Measurements from ENCODE around the gene SMIM28. TPM values are rescaled to one million over a fixed set of nuclear protein-coding genes. Genes with fewer than 3 reads are reported as not detected.

Gene SMIM28
- total RNA-seq, 1 experiment from 2014 or later, result not detected

DNA sequence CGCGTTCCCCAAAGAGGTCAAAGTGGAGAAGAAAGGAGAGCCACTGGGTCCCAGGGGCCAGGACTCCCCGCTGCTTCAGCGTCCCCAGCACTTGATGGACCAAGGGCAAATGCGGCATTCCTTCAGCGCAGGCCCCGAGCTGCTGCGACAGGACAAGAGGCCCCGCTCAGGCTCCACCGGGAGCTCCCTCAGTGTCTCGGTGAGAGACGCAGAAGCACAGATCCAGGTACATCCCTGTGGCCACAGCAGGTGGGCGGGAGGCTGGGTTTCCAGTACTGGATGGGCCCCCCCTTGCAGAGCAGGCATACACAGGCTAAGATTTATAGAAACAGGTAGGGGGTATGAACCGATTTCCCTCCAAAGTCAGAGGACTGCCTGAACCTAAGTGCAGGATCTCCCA, 42.7 kb upstream of the SMIM28 start:
- Histone ChIP-seq H3K4me3 (ENCODE audit: low read depth, low read length) (no peak overlapping the region), H3K4me1 (no peaks in the 10 kb centered on the region), H3K36me3 (ENCODE audit: control insufficient read depth, insufficient read depth, low read length) (no peaks in the 10 kb centered on the region), H3K27me3 (replicated peaks; ENCODE audit: control insufficient read depth, insufficient read depth, low read length) (no peaks in the 10 kb centered on the region), H3K9me3 (no peaks in the 10 kb centered on the region)
- no peak for DNase-seq
- POLR2A ChIA-PET, result no interaction called here
- no TSS peak for BruUV-seq (replicated peaks)
- Mint-ChIP-seq H3K27me3 (ENCODE audit: insufficient read depth, unreplicated experiment) (no peaks in the 10 kb centered on the region), H3K36me3 (ENCODE audit: insufficient read depth, unreplicated experiment) (no peaks in the 10 kb centered on the region), H3K4me1 (ENCODE audit: low read depth, unreplicated experiment) (no peaks in the 10 kb centered on the region), H3K27ac (ENCODE audit: unreplicated experiment) (no peak overlapping the region), H3K4me3 (ENCODE audit: unreplicated experiment) (no peak overlapping the region), H3K9me3 (ENCODE audit: unreplicated experiment) (no peaks in the 10 kb centered on the region)
- intact Hi-C loops (cut with micrococcal nuclease; ENCODE audit: unreplicated experiment), result no loop called here
- TF ChIP-seq, protein P1, sequence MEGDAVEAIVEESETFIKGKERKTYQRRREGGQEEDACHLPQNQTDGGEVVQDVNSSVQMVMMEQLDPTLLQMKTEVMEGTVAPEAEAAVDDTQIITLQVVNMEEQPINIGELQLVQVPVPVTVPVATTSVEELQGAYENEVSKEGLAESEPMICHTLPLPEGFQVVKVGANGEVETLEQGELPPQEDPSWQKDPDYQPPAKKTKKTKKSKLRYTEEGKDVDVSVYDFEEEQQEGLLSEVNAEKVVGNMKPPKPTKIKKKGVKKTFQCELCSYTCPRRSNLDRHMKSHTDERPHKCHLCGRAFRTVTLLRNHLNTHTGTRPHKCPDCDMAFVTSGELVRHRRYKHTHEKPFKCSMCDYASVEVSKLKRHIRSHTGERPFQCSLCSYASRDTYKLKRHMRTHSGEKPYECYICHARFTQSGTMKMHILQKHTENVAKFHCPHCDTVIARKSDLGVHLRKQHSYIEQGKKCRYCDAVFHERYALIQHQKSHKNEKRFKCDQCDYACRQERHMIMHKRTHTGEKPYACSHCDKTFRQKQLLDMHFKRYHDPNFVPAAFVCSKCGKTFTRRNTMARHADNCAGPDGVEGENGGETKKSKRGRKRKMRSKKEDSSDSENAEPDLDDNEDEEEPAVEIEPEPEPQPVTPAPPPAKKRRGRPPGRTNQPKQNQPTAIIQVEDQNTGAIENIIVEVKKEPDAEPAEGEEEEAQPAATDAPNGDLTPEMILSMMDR (IDR thresholded peaks at IDR 0.05; ENCODE audit: insufficient read depth in 1 of 2, low read depth in 1 of 2, low read length in 1 of 2, severe bottlenecking in 1 of 2, unreplicated experiment in 1 of 2), result no peak
- CTCF ChIA-PET, result no interaction called here

DNA sequence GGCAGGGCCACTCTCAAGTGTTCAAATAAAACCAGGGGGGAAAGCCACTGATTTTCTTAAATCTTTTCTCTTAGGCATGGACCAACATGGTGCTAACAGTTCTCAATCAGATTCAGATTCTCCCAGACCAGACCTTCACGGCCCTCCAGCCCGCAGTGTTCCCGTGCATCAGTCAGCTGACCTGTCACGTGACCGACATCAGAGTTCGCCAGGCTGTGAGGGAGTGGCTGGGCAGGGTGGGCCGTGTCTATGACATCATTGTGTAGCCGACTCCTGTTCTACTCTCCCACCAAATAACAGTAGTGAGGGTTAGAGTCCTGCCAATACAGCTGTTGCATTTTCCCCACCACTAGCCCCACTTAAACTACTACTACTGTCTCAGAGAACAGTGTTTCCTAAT, 41.5 kb upstream of the SMIM28 start:
- H3K36me3 ChIP-seq (ENCODE audit: control insufficient read depth, insufficient read depth, low read length), result no peaks in the 10 kb centered on the region
- no peaks in the 10 kb centered on the region for H3K9me3 ChIP-seq
- Mint-ChIP-seq H3K27ac (ENCODE audit: unreplicated experiment) (no peak overlapping the region), H3K27me3 (ENCODE audit: insufficient read depth, unreplicated experiment) (no peaks in the 10 kb centered on the region), H3K36me3 (ENCODE audit: insufficient read depth, unreplicated experiment) (no peaks in the 10 kb centered on the region), H3K9me3 (ENCODE audit: unreplicated experiment) (no peaks in the 10 kb centered on the region), H3K4me1 (ENCODE audit: low read depth, unreplicated experiment) (no peaks in the 10 kb centered on the region), H3K4me3 (ENCODE audit: unreplicated experiment) (no peak overlapping the region)
- TF ChIP-seq, protein P1 (IDR thresholded peaks at IDR 0.05; ENCODE audit: insufficient read depth in 1 of 2, low read depth in 1 of 2, low read length in 1 of 2, severe bottlenecking in 1 of 2, unreplicated experiment in 1 of 2), result no peak
- POLR2A ChIA-PET, result no interaction called here
- no peaks in the 10 kb centered on the region for H3K4me1 ChIP-seq
- no TSS peak for BruUV-seq (replicated peaks)
- CTCF ChIA-PET, result no interaction called here
- no peaks in the 10 kb centered on the region for H3K27me3 ChIP-seq (replicated peaks; ENCODE audit: control insufficient read depth, insufficient read depth, low read length)
- H3K4me3 ChIP-seq (ENCODE audit: low read depth, low read length), result no peak overlapping the region
- no peak for DNase-seq
- intact Hi-C loops (cut with micrococcal nuclease; ENCODE audit: unreplicated experiment), result no loop called here

DNA sequence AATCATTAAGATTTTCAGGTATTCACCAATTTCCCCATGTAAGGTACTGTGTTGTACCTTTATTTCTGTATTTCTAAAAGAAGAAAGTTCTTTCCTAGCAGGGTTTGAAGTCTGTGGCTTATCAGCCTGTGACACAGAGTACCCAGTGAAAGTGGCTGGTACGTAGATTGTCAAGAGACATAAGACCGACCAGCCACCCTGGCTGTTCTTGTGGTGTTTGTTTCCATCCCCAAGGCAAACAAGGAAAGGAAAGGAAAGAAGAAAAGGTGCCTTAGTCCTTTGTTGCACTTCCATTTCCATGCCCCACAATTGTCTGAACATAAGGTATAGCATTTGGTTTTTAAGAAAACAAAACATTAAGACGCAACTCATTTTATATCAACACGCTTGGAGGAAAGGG, 40.6 kb upstream of the SMIM28 start:
- intact Hi-C loops (cut with micrococcal nuclease; ENCODE audit: unreplicated experiment), result no loop called here
- no peak overlapping the region for H3K27ac Mint-ChIP-seq (ENCODE audit: unreplicated experiment)
- no peaks in the 10 kb centered on the region for H3K9me3 ChIP-seq
- H3K36me3 ChIP-seq (ENCODE audit: control insufficient read depth, insufficient read depth, low read length), result no peaks in the 10 kb centered on the region
- H3K4me1 ChIP-seq, result no peaks in the 10 kb centered on the region
- no peak overlapping the region for H3K4me3 Mint-ChIP-seq (ENCODE audit: unreplicated experiment)
- ChIA-PET POLR2A (no interaction called here), CTCF (no interaction called here)
- no TSS peak for BruUV-seq (replicated peaks)
- H3K27me3 Mint-ChIP-seq (ENCODE audit: insufficient read depth, unreplicated experiment), result no peaks in the 10 kb centered on the region
- TF ChIP-seq, protein P1 (IDR thresholded peaks at IDR 0.05; ENCODE audit: insufficient read depth in 1 of 2, low read depth in 1 of 2, low read length in 1 of 2, severe bottlenecking in 1 of 2, unreplicated experiment in 1 of 2), result no peak
- no peaks in the 10 kb centered on the region for H3K4me1 Mint-ChIP-seq (ENCODE audit: low read depth, unreplicated experiment)
- no peak overlapping the region for H3K4me3 ChIP-seq (ENCODE audit: low read depth, low read length)
- no peak for DNase-seq
- no peaks in the 10 kb centered on the region for H3K9me3 Mint-ChIP-seq (ENCODE audit: unreplicated experiment)
- no peaks in the 10 kb centered on the region for H3K27me3 ChIP-seq (replicated peaks; ENCODE audit: control insufficient read depth, insufficient read depth, low read length)
- H3K36me3 Mint-ChIP-seq (ENCODE audit: insufficient read depth, unreplicated experiment), result no peaks in the 10 kb centered on the region
